ENCODE results near the gene NIT2.

NIT2 gene

GRCh38 chr3:100360757-100361496, 26.4 kb downstream of the NIT2 start:
- peaks cover 4% of the 10 kb centered on the region; the same call in 1 of the 2 replicates for H3K36me3 ChIP-seq (ENCODE audit: control insufficient read depth, insufficient read depth, low read length)
- no peak for DNase-seq (ENCODE audit: low read depth, low spot score)
- no CpG with 5 or more reads among the region's 4 CpGs for whole genome bisulfite sequencing (ENCODE audit: insufficient coverage, insufficient read length)

GRCh38 chr3:100361897-100362296, 27.3 kb downstream of the NIT2 start:
- Histone ChIP-seq H3K27me3 (ENCODE audit: control insufficient read depth, insufficient read depth, low read length) (no peaks in the 10 kb centered on the region), H3K27ac (ENCODE audit: low read length) (no peak overlapping the region)
- WGBS (ENCODE audit: insufficient coverage, insufficient read length): no CpG with 5 or more reads among the region's 1 CpG

More at GRCh38 chr3:100360757-100361496, 26.4 kb downstream of the NIT2 start:
- H3K27ac ChIP-seq (ENCODE audit: low read length): no peak overlapping the region
- no peaks in the 10 kb centered on the region for H3K9me3 ChIP-seq (ENCODE audit: control insufficient read depth, insufficient read depth, low read length)
- no peaks in the 10 kb centered on the region for H3K4me1 ChIP-seq (ENCODE audit: control insufficient read depth, insufficient read depth, low read length)
- H3K4me3 ChIP-seq (ENCODE audit: low read length): no peak overlapping the region
- no peaks in the 10 kb centered on the region for H3K27me3 ChIP-seq (ENCODE audit: control insufficient read depth, insufficient read depth, low read length)

GRCh38 chr3:100364421-100364820, 29.9 kb downstream of the NIT2 start:
- Histone ChIP-seq H3K27me3 (ENCODE audit: control insufficient read depth, insufficient read depth, low read length) (no peaks in the 10 kb centered on the region), H3K4me1 (ENCODE audit: control insufficient read depth, insufficient read depth, low read length) (no peaks in the 10 kb centered on the region), H3K36me3 (ENCODE audit: control insufficient read depth, insufficient read depth, low read length) (peaks cover 10% of the 10 kb centered on the region; the same call in 1 of the 2 replicates), H3K27ac (ENCODE audit: low read length) (no peak overlapping the region), H3K4me3 (ENCODE audit: low read length) (no peak overlapping the region), H3K9me3 (ENCODE audit: control insufficient read depth, insufficient read depth, low read length) (no peaks in the 10 kb centered on the region)
- no peak for DNase-seq (ENCODE audit: low read depth, low spot score)
- 100% methylated on average over 1 of the region's 3 CpGs for WGBS (ENCODE audit: insufficient coverage, insufficient read length)

More at GRCh38 chr3:100361897-100362296, 27.3 kb downstream of the NIT2 start:
- Histone ChIP-seq H3K36me3 (ENCODE audit: control insufficient read depth, insufficient read depth, low read length) (peaks cover 4% of the 10 kb centered on the region; the same call in 1 of the 2 replicates), H3K4me1 (ENCODE audit: control insufficient read depth, insufficient read depth, low read length) (no peaks in the 10 kb centered on the region), H3K9me3 (ENCODE audit: control insufficient read depth, insufficient read depth, low read length) (no peaks in the 10 kb centered on the region), H3K4me3 (ENCODE audit: low read length) (no peak overlapping the region)
- no peak for DNase-seq (ENCODE audit: low read depth, low spot score)

GRCh38 chr3:100366424-100366823, 31.9 kb downstream of the NIT2 start:
- Histone ChIP-seq H3K36me3 (ENCODE audit: control insufficient read depth, insufficient read depth, low read length) (peaks cover 10% of the 10 kb centered on the region; the same call in 1 of the 2 replicates), H3K27ac (ENCODE audit: low read length) (no peak overlapping the region), H3K27me3 (ENCODE audit: control insufficient read depth, insufficient read depth, low read length) (no peaks in the 10 kb centered on the region), H3K9me3 (ENCODE audit: control insufficient read depth, insufficient read depth, low read length) (no peaks in the 10 kb centered on the region), H3K4me1 (ENCODE audit: control insufficient read depth, insufficient read depth, low read length) (no peaks in the 10 kb centered on the region), H3K4me3 (ENCODE audit: low read length) (no peak overlapping the region)
- WGBS (ENCODE audit: insufficient coverage, insufficient read length): no CpG with 5 or more reads among the region's 2 CpGs
- no peak for DNase-seq (ENCODE audit: low read depth, low spot score)

- DNase-seq (ENCODE audit: low read depth, low spot score): no peak
- peaks cover 9% of the 10 kb centered on the region; the same call in 1 of the 2 replicates for H3K36me3 ChIP-seq (ENCODE audit: control insufficient read depth, insufficient read depth, low read length)
- no peak overlapping the region for H3K4me3 ChIP-seq (ENCODE audit: low read length)
- no CpG with 5 or more reads among the region's 8 CpGs for WGBS (ENCODE audit: insufficient coverage, insufficient read length)
- H3K9me3 ChIP-seq (ENCODE audit: control insufficient read depth, insufficient read depth, low read length): no peaks in the 10 kb centered on the region
- H3K4me1 ChIP-seq (ENCODE audit: control insufficient read depth, insufficient read depth, low read length): no peaks in the 10 kb centered on the region
- no peak overlapping the region for H3K27ac ChIP-seq (ENCODE audit: low read length)
- H3K27me3 ChIP-seq (ENCODE audit: control insufficient read depth, insufficient read depth, low read length): no peaks in the 10 kb centered on the region
Measured at GRCh38 chr3:100368441-100368840, 33.9 kb downstream of the NIT2 start.

- no CpG with 5 or more reads among the region's 1 CpG for WGBS (ENCODE audit: insufficient coverage, insufficient read length)
- no peaks in the 10 kb centered on the region for H3K4me1 ChIP-seq (ENCODE audit: control insufficient read depth, insufficient read depth, low read length)
- no peak overlapping the region for H3K27ac ChIP-seq (ENCODE audit: low read length)
- H3K36me3 ChIP-seq (ENCODE audit: control insufficient read depth, insufficient read depth, low read length): peaks cover 9% of the 10 kb centered on the region; the same call in 1 of the 2 replicates
- H3K27me3 ChIP-seq (ENCODE audit: control insufficient read depth, insufficient read depth, low read length): no peaks in the 10 kb centered on the region
- H3K4me3 ChIP-seq (ENCODE audit: low read length): no peak overlapping the region
- no peak for DNase-seq (ENCODE audit: low read depth, low spot score)
- no peaks in the 10 kb centered on the region for H3K9me3 ChIP-seq (ENCODE audit: control insufficient read depth, insufficient read depth, low read length)
Measured at GRCh38 chr3:100370756-100371155, 36.2 kb downstream of the NIT2 start.

- Histone ChIP-seq H3K4me1 (ENCODE audit: control insufficient read depth, insufficient read depth, low read length) (no peaks in the 10 kb centered on the region), H3K9me3 (ENCODE audit: control insufficient read depth, insufficient read depth, low read length) (no peaks in the 10 kb centered on the region), H3K36me3 (ENCODE audit: control insufficient read depth, insufficient read depth, low read length) (peaks cover 3% of the 10 kb centered on the region; the same call in 1 of the 2 replicates)
Measured at GRCh38 chr3:100374521-100374920, 40.0 kb downstream of the NIT2 start.

GRCh38 chr3:100376301-100376700, 41.7 kb downstream of the NIT2 start:
- Histone ChIP-seq H3K36me3 (ENCODE audit: control insufficient read depth, insufficient read depth, low read length) (peaks cover 3% of the 10 kb centered on the region; the same call in 1 of the 2 replicates), H3K4me3 (ENCODE audit: low read length) (no peak overlapping the region), H3K27ac (ENCODE audit: low read length) (no peak overlapping the region), H3K27me3 (ENCODE audit: control insufficient read depth, insufficient read depth, low read length) (no peaks in the 10 kb centered on the region), H3K4me1 (ENCODE audit: control insufficient read depth, insufficient read depth, low read length) (no peaks in the 10 kb centered on the region), H3K9me3 (ENCODE audit: control insufficient read depth, insufficient read depth, low read length) (no peaks in the 10 kb centered on the region)
- DNase-seq (ENCODE audit: low read depth, low spot score): no peak
- no CpG with 5 or more reads among the region's 4 CpGs for WGBS (ENCODE audit: insufficient coverage, insufficient read length)

More at GRCh38 chr3:100374521-100374920, 40.0 kb downstream of the NIT2 start:
- no peak overlapping the region for H3K27ac ChIP-seq (ENCODE audit: low read length)
- H3K4me3 ChIP-seq (ENCODE audit: low read length): no peak overlapping the region
- H3K27me3 ChIP-seq (ENCODE audit: control insufficient read depth, insufficient read depth, low read length): no peaks in the 10 kb centered on the region
- DNase-seq (ENCODE audit: low read depth, low spot score): no peak

GRCh38 chr3:100384733-100385525, 50.4 kb downstream of the NIT2 start:
- no CpG with 5 or more reads among the region's 8 CpGs for WGBS (ENCODE audit: insufficient coverage, insufficient read length)
- Histone ChIP-seq H3K9me3 (ENCODE audit: control insufficient read depth, insufficient read depth, low read length) (no peaks in the 10 kb centered on the region), H3K27ac (ENCODE audit: low read length) (no peak overlapping the region), H3K36me3 (ENCODE audit: control insufficient read depth, insufficient read depth, low read length) (no peaks in the 10 kb centered on the region; the same call in 1 of the 2 replicates), H3K27me3 (ENCODE audit: control insufficient read depth, insufficient read depth, low read length) (no peaks in the 10 kb centered on the region), H3K4me3 (ENCODE audit: low read length) (no peak overlapping the region), H3K4me1 (ENCODE audit: control insufficient read depth, insufficient read depth, low read length) (no peaks in the 10 kb centered on the region)
- DNase-seq (ENCODE audit: low read depth, low spot score): no peak

GRCh38 chr3:100386437-100387074, 52.0 kb downstream of the NIT2 start:
- no peaks in the 10 kb centered on the region for H3K27me3 ChIP-seq (ENCODE audit: control insufficient read depth, insufficient read depth, low read length)
- no peak overlapping the region for H3K27ac ChIP-seq (ENCODE audit: low read length)
- no peaks in the 10 kb centered on the region for H3K9me3 ChIP-seq (ENCODE audit: control insufficient read depth, insufficient read depth, low read length)
- no peaks in the 10 kb centered on the region for H3K4me1 ChIP-seq (ENCODE audit: control insufficient read depth, insufficient read depth, low read length)
- no peak overlapping the region for H3K4me3 ChIP-seq (ENCODE audit: low read length)
- no peak for DNase-seq (ENCODE audit: low read depth, low spot score)
- H3K36me3 ChIP-seq (ENCODE audit: control insufficient read depth, insufficient read depth, low read length): no peaks in the 10 kb centered on the region; the same call in 1 of the 2 replicates

Measured in iPS DF 6.9 (cell line).